ENCODE data around the gene DNM1L.
A peak's percentile ranks its signal among the peaks of the same experiment; 100 is the strongest.
"Not testable (repeated sequence)": the region's sequence is repeated elsewhere in the genome, so short reads cannot be mapped to it uniquely, and the experiment has no call there.

The DNM1L gene

GRCh38 chr12:32698285-32698684 lies 19.2 kb downstream of the DNM1L start:
- DNase-seq: no peak

GRCh38 chr12:32699437-32699836 lies 20.3 kb downstream of the DNM1L start:
- not testable (repeated sequence) for DNase-seq

- no peak for DNase-seq
Measured at GRCh38 chr12:32702473-32702872, 23.4 kb downstream of the DNM1L start.

- no peak for DNase-seq
Measured at GRCh38 chr12:32702946-32703345, 23.8 kb downstream of the DNM1L start.

- DNase-seq: no peak
Measured at GRCh38 chr12:32705783-32706182, 26.7 kb downstream of the DNM1L start.

GRCh38 chr12:32706335-32707024 lies 27.4 kb downstream of the DNM1L start:
- no peak for DNase-seq

- no peak for DNase-seq
Measured at GRCh38 chr12:32708926-32709325, 29.8 kb downstream of the DNM1L start.

- DNase-seq: no peak
Measured at GRCh38 chr12:32714772-32715171, 35.7 kb downstream of the DNM1L start.

- DNase-seq: no peak
Measured at GRCh38 chr12:32718926-32719325, 39.8 kb downstream of the DNM1L start.

- DNase-seq: not testable (repeated sequence)
Measured at GRCh38 chr12:32725308-32725707, 46.2 kb downstream of the DNM1L start.

- no peak for DNase-seq
Measured at GRCh38 chr12:32726286-32726685, 47.2 kb downstream of the DNM1L start.

GRCh38 chr12:32727237-32727636 lies 48.1 kb downstream of the DNM1L start:
- no peak for DNase-seq

- no peak for DNase-seq
Measured at GRCh38 chr12:32734952-32735351, 55.9 kb downstream of the DNM1L start.

GRCh38 chr12:32736445-32736844 lies 57.3 kb downstream of the DNM1L start:
- no peak for DNase-seq

GRCh38 chr12:32737715-32738114 lies 58.6 kb downstream of the DNM1L start:
- no peak for DNase-seq

- DNase-seq: no peak
Measured at GRCh38 chr12:32739279-32739678, 60.2 kb downstream of the DNM1L start.

- DNase-seq: no peak
Measured at GRCh38 chr12:32742133-32742532, 63.0 kb downstream of the DNM1L start.

GRCh38 chr12:32743264-32743663 lies 64.2 kb downstream of the DNM1L start:
- DNase-seq: no peak

- DNase-seq: no peak
Measured at GRCh38 chr12:32753605-32754004, 74.5 kb downstream of the DNM1L start.

GRCh38 chr12:32754111-32754510 lies 75.0 kb downstream of the DNM1L start:
- no peak for DNase-seq

GRCh38 chr12:32755051-32755653 lies 76.1 kb downstream of the DNM1L start:
- DNase-seq: peak; percentile 38

- DNase-seq: peak; percentile 80
Measured at GRCh38 chr12:32755654-32756475, 76.8 kb downstream of the DNM1L start, which contains the start of gene YARS2. Gene YARS2, minus strand, starts transcription at chr12:32755897. Its CDS starts 23 bp downstream, at chr12:32755874.

- no peak for DNase-seq
Measured at GRCh38 chr12:32756476-32757066, 77.5 kb downstream of the DNM1L start.

All from activated CD4-positive, alpha-beta T cell treated with anti-CD3 and anti-CD28 coated beads for 1 hour (primary cell).